Stomach (tissue), 9 donors: ENCODE measurements around the gene CD3D. TPM values are rescaled to one million over a fixed set of nuclear protein-coding genes. Genes with fewer than 3 reads are reported as not detected.

Experiments
- DNase-seq, 2 donors: peaks; one replicate each; pipeline versions ENCODE4 v3.0.0 to v3.0.0-alpha.2; 2013 to 2019
- H3K27ac ChIP-seq, 5 donors: fragments of 200-600 bp in 4 of 5; sonication (generic) in 4 of 5; one replicate each; pipeline ENCODE4 v1.5.1; 2013 to 2019; ENCODE audit warnings: mild to moderate bottlenecking in 1 of 5, moderate library complexity in 1 of 5
- H3K27me3 ChIP-seq, 3 donors: fragments of 200-600 bp; sonication (generic); one replicate each; pipeline ENCODE4 v1.5.1; 2017 to 2019; ENCODE audit warnings: mixed run types in 1 of 3
- H3K36me3 ChIP-seq, 4 donors: fragments of 200-600 bp; sonication (generic); 1 replicate in 3 of 4; 2 replicates in 1 of 4; pipeline ENCODE4 v1.5.1; 2016 to 2019
- H3K4me1 ChIP-seq, 4 donors: fragments of 200-600 bp; sonication (generic); one replicate each; pipeline ENCODE4 v1.5.1; 2016 to 2019
- H3K4me3 ChIP-seq, 4 donors: fragments of 200-600 bp; sonication (generic) in 3 of 4; one replicate each; pipeline ENCODE4 v1.5.1; 2016 to 2019; ENCODE audit warnings: mild to moderate bottlenecking in 1 of 4
- H3K9me3 ChIP-seq, 4 donors: fragments of 200-600 bp; sonication (generic); one replicate each; pipeline ENCODE4 v1.5.1; 2016 to 2019
- CTCF ChIP-seq, 7 experiments: fragments of 450-650 bp in 4 of 7; fragments of 200-600 bp in 3 of 7; sonication (generic) in 3 of 7; IDR thresholded peaks; one replicate each; pipeline ENCODE4 v1.5.1; 2016 to 2019; ENCODE audit warnings: antibody characterized with exemption in 7 of 7, control low read depth in 2 of 7, mild to moderate bottlenecking in 1 of 7
- EP300 ChIP-seq: sonication (generic); formaldehyde crosslinking; IDR thresholded peaks from one replicate; pipeline ENCODE4 v1.6.1; 2017; ENCODE audit warnings: antibody characterized with exemption
- POLR2A ChIP-seq, 4 donors: fragments of 450-650 bp; IDR thresholded peaks; one replicate each; pipeline ENCODE4 v1.6.1; 2016; ENCODE audit warnings: antibody characterized with exemption in 4 of 4, control low read depth in 2 of 4, mild to moderate bottlenecking in 1 of 4, moderate library complexity in 1 of 4
- POLR2AphosphoS5 ChIP-seq, 3 donors: sonication (generic); formaldehyde crosslinking; IDR thresholded peaks; one replicate each; pipeline ENCODE4 v1.6.1; 2016; ENCODE audit warnings: antibody characterized with exemption in 3 of 3
- WGBS, 5 donors: extraction: QIAGEN DNeasy Blood & Tissue Kit in 3 of 5; methylation state at CpG; one replicate each; pipeline versions ENCODE4 v1.1.5 to v1.1.7; 2013 to 2018; 5-methylcytosine and 5-hydroxymethylcytosine counted together
- intact Hi-C: fragments of 100-400 bp; cut with DNase I; formaldehyde crosslinking; loops from one replicate; pipeline ENCODE4 v1.15.1; 2023; ENCODE audit warnings: low total_unique reads
- polyA plus RNA-seq, 3 donors: library from polyadenylated mRNA; stranded (reverse); fragments of 200-250 nt; gene quantifications; one replicate each; pipeline ENCODE4 v1.2.3, GENCODE V29; 2013
- total RNA-seq, 5 donors: library from RNA; depleted of rRNA; stranded (reverse); fragments of >200 nt; gene quantifications; one replicate each; pipeline versions ENCODE4 v1.1.0 to v1.2.3, GENCODE V29; 2014 to 2016
- donor health status: healthy with polysubstance abuse.
- donor health status: Bipolar disorder and iron deficiency.
- donor health status: healthy.

Gene CD3D
- total and polyA plus RNA-seq, 8 donors, result 2.2 to 24.0 (median 7.0) TPM; not detected in 2

GRCh38 chr11:118305726-118306125 lies 36.8 kb downstream of the CD3D start:
- intact Hi-C loops, result no loop called here
- no peak for TF ChIP-seq POLR2AphosphoS5 (IDR thresholded peaks at IDR 0.05)
- no peaks in the 10 kb centered on the region for H3K9me3 ChIP-seq
- 58 to 74% (median 72%) methylated on average over 8 of the region's 8 CpGs for WGBS, 5 donors
- peak overlapping the region in 3 of 5 donors; percentile 30 to 57 (median 33) for H3K27ac ChIP-seq
- no peaks in the 10 kb centered on the region for H3K36me3 ChIP-seq
- peaks cover 0 to 2% (median 0%) of the 10 kb centered on the region in 4 donors for H3K4me1 ChIP-seq
- DNase-seq, result peak in 1 of 2 donors; percentile 29
- no peak overlapping the region for H3K4me3 ChIP-seq
- peaks cover 0 to 22% (median 0%) of the 10 kb centered on the region in 3 donors for H3K27me3 ChIP-seq

GRCh38 chr11:118304568-118305248 lies 37.8 kb downstream of the CD3D start, which contains the start of gene CD3E:
TSS of gene CD3E (plus strand) at chr11:118304730. CDS start at chr11:118304953, 223 bp downstream.
- TF ChIP-seq EP300 (no peak), POLR2AphosphoS5 (IDR thresholded peaks at IDR 0.05) (no peak), CTCF (IDR thresholded peaks at IDR 0.05) (no peak), POLR2A (IDR thresholded peaks at IDR 0.05) (no peak)
- 70 to 80% (median 75%) methylated on average over 6 to 8 of the region's 8 CpGs for WGBS, 5 donors
- peaks cover 0 to 22% (median 0%) of the 10 kb centered on the region in 3 donors for H3K27me3 ChIP-seq
- peak within 1 kb of the TSS; percentile 30 to 57 (median 42) for H3K27ac ChIP-seq
- no peaks in the 10 kb centered on the region for H3K36me3 ChIP-seq
- no peaks in the 10 kb centered on the region for H3K9me3 ChIP-seq
- peak in 1 of 2 donors; percentile 32 for DNase-seq
- H3K4me1 ChIP-seq, result no peaks in the 10 kb centered on the region
- peak within 1 kb of the TSS in 1 of 4 donors; percentile 7 for H3K4me3 ChIP-seq
- intact Hi-C loops, result no loop called here

- WGBS, 5 donors, result 65 to 89% (median 78%) methylated on average over 1 of the region's 1 CpG
- H3K9me3 ChIP-seq, result no peaks in the 10 kb centered on the region
- peak overlapping the region in 1 of 5 donors; percentile 57 for H3K27ac ChIP-seq
- TF ChIP-seq POLR2A (IDR thresholded peaks at IDR 0.05), result no peak
- no peak for TF ChIP-seq CTCF (IDR thresholded peaks at IDR 0.05)
- no peak for TF ChIP-seq EP300
- no peak for TF ChIP-seq POLR2AphosphoS5 (IDR thresholded peaks at IDR 0.05)
- H3K4me3 ChIP-seq, result no peak overlapping the region
- H3K27me3 ChIP-seq, result peaks cover 0 to 22% (median 0%) of the 10 kb centered on the region in 3 donors
- H3K36me3 ChIP-seq, result no peaks in the 10 kb centered on the region
- no peaks in the 10 kb centered on the region for H3K4me1 ChIP-seq
- intact Hi-C loops, result no loop called here
- DNase-seq, result no peak
Measured at GRCh38 chr11:118304227-118304567, 38.3 kb downstream of the CD3D start.

- H3K27ac ChIP-seq, result no peak overlapping the region
- H3K36me3 ChIP-seq, result no peaks in the 10 kb centered on the region
- H3K9me3 ChIP-seq, result no peaks in the 10 kb centered on the region
- no peak for DNase-seq
- H3K27me3 ChIP-seq, result peaks cover 0 to 22% (median 0%) of the 10 kb centered on the region in 3 donors
- no peaks in the 10 kb centered on the region for H3K4me1 ChIP-seq
- WGBS, 5 donors, result 61 to 77% (median 65%) methylated on average over 8 of the region's 8 CpGs
- no peak overlapping the region for H3K4me3 ChIP-seq
- intact Hi-C loops, result no loop called here
- TF ChIP-seq CTCF (IDR thresholded peaks at IDR 0.05), result no peak
- TF ChIP-seq POLR2A (IDR thresholded peaks at IDR 0.05), result no peak
- no peak for TF ChIP-seq EP300
- no peak for TF ChIP-seq POLR2AphosphoS5 (IDR thresholded peaks at IDR 0.05)
Measured at GRCh38 chr11:118301600-118302195, 40.8 kb downstream of the CD3D start.
